ENCODE measurements around the gene BFSP1.

The BFSP1 gene

DNA sequence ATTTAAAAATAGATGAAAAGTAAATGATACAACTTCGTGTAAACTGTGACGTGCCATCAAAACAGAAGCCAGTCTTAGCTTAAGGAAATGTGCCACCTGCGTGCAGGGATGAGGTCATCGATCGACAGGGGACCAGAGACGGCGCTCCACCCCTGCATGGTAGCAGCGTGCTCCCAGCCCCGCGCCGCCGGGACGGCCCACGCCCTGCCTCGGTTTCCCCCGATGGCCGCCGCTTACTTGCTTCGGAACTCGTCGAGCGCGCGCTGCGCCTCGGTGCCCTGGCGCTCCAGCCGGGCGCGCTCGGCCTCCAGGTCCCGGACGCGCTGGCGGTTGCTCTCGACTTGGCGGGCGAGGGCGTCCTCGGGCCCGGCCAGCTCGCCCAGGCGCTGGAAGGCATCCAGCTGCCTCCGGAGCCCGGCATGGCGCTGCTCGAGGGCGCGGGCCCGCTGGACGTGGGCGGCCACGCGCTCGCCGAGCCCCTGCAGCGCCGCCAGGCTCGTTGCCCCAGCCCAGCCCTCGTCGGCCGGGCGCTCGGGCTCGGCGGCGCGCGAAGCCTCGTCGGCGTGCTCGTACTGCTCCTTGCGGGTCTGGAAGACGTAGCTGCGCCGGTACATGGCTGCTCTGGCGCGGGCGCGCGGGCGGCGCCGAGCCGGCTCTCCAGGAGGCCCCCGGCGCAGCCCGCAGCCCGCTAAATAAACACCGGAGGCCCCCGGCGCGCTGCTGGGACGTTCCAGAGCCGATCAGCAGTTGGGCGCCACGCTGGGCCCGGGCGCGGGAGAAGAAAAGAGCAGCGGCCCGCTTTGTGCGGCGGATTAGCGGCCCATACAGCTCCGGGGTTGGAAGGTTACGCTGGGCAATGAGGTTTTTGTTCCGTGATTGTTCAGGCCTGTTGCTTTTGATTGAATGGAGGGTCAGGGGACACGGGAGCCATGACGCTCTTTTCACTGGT lies at the start of gene BFSP1:
TSS of gene BFSP1 (minus strand) at position 664 of the 949 bp plus-strand sequence. CDS start at position 614, 50 bp downstream.
- DNase-seq (ENCODE audit: low read depth in 1 of 2, low spot score in 1 of 2): peak in 1 of 2 donors; percentile 24

DNA sequence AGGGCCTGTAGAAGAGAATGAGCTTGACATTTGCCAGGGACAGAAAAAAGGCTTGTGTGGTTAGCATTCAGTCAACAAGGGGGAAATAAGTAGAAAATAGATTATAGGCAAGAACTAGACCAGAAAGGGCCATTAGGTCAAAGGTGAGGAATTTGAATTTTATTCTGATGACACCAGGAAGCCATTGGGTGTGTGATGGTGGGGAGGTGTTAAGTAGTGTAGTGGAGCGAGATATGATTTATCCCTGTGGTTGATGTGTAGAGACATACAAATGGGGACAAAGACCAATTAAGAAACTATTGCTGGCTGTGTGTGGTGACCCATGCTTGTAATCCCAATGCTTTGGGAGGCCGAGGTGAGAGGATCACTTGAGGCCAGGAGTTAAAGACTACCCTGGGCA lies 49.7 kb upstream of the BFSP1 start:
- DNase-seq (ENCODE audit: low read depth in 1 of 2, low spot score in 1 of 2): no peak

DNA sequence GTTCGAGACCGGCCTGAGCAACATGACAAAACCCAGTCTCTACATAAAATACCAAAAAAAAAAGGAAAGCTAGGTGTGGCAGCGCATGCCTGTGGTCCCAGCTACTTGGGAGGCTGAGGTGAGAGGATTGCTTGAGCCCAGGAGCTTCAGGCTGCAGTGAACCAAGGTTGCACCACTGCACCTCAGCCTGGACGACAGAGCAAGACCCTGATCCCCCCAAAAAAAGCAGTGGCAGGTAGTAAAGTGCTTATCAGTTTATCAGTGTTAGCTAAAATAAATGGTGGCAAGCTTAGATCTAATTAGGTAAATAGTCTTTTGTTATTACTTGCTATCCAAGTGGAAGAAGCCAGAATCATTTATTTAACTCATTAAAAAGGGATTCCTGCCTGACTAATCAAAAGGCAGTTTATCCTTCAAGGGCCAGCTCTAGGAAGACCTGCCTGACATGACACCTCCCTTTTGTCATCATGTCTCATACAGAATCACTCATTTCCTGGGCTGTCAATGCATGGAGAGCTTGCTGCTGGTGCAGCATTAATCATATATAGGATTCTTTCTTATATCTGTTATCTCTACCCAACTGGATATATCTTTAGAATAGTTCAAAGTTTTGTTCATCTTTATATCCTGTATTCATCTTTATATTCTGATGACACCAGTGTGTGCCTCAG lies 48.3 kb upstream of the BFSP1 start:
- DNase-seq (ENCODE audit: low read depth in 1 of 2, low spot score in 1 of 2): no peak

DNA sequence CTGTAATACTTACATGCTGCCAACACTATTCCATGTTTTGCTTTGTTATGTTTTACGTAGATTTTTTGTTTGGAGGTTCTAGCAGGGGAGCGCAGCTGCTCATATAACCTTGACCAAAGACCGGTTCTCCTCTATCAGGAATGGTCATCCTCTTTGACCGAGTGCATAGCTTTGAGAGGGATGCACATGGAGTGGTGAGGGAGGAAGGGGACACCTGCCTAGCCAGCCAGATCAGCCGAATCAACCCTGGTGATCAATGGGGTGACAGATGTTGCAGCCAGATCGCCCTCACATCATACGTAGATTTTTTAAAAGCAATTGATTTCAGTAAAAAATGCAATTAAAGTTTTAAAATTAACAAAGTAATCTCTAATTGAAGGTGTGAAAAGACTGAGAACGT lies 45.0 kb upstream of the BFSP1 start:
- no peak for DNase-seq (ENCODE audit: low read depth in 1 of 2, low spot score in 1 of 2)

DNA sequence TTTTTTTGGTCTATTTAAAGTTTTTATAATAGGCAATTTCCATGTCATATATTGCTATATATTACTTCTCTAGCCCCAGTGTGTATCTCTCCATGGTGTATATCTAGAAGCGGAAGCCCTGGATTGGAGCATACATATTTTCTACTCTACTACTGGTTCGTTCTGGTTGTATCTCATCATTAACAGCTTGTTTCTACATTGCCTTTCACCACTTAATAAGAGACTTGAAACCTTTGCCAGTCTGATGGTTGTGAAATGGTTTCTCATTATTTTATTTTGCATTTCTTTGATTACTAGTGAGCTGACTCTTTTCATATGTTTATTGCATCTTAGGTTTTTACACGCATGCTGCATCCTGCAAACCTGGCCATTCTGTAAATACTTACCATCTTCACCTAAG lies 42.3 kb upstream of the BFSP1 start:
- DNase-seq (ENCODE audit: low read depth in 1 of 2, low spot score in 1 of 2): no peak

DNA sequence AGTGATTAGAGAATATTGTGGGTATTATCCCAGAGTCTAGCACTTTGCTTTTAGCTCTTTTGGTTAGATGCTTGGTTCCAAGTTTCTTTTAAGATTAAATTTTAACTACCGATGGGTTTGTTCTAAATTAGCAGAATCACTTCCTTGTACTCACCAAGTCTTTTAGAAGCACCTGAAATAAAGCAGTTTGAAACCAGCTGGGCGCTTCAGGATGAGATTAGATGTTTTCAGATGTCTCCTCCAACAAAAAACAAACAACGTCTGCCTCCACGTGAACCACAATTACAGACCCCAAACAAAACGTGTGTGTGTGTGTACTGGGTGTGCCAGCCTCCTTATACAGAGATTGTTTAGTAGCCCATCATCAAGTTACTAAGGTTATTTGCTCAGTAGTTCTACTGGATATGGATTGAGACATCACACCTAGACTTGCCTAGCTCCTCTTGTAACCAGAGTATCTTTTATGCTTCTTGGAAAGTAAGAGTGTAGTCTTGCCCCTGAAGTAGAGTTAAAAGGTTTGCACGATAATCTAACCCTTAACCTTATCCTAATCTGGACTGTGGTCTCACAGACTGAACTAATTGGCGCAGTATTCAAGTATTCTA lies 41.0 kb upstream of the BFSP1 start:
- no peak for DNase-seq (ENCODE audit: low read depth in 1 of 2, low spot score in 1 of 2)

DNA sequence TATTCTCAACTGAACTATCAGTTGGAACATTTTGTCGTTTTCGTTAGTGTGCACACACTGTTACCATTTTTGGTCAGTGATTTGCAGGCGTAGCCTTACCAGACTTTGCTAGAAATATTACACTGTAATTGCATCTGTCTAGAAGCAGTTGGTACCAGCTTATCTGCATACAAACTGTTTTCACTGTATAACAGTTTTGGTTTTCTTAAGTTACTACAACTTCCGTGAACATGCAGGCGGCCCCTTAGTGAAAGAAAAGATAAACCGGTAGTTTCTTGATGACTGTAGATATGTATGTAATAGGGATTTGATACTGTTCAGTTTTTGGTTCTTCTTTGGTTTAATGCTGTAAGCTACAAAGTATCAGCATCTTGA lies 40.0 kb upstream of the BFSP1 start:
- DNase-seq (ENCODE audit: low read depth in 1 of 2, low spot score in 1 of 2): no peak

DNA sequence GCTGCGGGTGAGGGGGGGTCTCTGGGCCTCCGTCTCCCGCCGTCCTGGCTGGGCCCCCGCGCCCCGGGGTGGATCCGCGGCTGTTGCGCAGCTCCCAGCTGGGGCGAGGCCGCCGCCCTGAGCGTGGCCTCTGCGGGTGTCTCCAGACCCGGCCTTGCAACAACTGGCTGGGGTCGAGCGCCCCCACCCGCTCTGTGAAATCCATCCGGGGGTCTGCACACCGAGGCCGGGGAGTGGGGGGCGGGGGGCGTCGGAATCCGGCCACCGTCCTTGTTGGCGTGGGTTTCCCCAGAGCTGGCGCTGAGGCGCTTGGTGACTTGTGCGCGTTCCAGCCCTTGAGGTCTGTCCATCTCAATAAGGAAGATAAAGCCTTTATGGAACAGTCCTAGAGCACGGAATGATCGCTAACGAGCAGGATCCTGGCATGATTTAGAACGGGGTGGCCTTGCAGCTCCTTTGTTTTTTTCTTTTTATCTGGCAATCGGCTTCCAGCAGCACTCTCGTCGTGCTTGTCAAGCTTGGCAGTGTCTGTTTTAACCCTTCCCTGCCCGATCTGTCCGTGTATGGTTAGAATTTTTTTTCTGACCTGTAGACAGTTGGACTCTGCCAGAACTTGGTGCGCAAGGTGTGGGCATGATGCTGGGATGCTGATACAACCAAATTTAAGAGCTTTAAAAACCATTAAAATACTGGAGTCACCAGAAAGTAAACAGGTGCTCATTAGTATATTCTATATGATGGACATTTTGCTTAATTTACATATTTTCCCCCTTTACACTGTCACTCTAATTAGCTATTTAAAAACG lies 39.4 kb upstream of the BFSP1 start:
- DNase-seq (ENCODE audit: low read depth in 1 of 2, low spot score in 1 of 2): peak in 1 of 2 donors; percentile 22

DNA sequence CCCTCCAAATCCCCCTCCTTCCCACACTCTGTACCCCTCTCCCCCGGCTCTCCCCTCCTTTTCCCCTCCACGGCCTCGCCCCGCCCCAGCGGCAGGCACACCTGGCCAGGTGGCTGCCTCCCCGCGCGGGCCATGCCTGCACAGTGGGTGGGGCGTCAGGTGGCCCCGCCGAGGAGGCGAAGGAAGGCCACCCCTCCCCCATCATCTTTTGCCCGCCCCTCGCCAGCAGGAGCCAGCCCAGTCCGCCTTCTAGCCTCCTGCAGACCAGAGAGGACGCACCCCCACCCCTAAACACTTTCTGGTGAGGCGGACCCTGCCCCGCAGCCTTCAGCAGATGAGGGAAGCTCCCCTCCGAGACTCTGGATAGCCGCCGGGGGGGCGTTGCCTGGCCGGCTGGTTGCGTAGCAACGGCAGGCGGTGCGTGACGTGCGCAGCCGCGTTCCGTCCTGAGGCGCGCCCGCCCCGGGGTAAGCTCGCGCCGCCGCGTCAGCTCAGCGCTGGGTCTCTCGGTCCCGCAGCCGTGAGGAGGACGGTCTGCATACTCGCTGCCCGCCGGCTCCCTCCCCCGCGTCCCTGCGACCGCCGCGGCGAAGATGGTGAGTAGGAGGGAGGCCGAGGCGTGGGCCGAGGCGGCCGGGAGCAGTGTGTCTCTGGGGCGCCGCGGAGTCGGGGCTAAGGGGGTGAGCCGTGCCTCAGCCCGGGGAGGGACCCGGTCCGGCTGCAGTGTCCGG lies 38.6 kb upstream of the BFSP1 start, which contains the start of gene DSTN:
TSS of gene DSTN (plus strand) at position 460 of the 731 bp plus-strand sequence. CDS start at position 594, 134 bp downstream.
- peak; percentile 73 to 80 for DNase-seq (ENCODE audit: low read depth in 1 of 2, low spot score in 1 of 2)

DNA sequence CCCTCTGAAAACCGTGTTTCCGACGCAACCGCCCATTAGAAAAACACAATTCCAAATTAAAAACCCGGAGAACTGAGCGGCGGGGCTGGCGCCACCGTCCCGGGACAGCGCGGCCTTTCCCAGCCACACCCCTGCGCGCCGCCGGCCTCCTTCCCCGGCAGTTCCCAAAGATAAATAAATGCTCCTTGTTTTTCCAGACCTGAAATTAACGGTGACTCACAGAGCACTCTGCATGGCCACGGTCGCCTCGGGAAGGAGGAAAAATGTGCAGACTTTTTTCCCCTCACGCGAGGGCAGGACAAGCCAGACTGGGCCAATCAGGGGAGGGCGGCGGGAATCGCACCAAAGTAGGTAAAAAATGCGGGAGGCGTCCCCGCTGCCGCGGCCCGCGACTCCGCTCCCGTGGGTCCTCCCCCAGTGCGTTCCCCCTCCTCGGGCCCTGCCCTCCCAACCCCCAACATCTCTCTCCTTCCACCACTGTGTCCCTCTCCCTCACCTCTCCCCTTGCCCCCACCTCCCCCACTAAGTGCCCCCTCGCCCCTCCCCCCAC lies 37.9 kb upstream of the BFSP1 start:
- no peak for DNase-seq (ENCODE audit: low read depth in 1 of 2, low spot score in 1 of 2)

DNA sequence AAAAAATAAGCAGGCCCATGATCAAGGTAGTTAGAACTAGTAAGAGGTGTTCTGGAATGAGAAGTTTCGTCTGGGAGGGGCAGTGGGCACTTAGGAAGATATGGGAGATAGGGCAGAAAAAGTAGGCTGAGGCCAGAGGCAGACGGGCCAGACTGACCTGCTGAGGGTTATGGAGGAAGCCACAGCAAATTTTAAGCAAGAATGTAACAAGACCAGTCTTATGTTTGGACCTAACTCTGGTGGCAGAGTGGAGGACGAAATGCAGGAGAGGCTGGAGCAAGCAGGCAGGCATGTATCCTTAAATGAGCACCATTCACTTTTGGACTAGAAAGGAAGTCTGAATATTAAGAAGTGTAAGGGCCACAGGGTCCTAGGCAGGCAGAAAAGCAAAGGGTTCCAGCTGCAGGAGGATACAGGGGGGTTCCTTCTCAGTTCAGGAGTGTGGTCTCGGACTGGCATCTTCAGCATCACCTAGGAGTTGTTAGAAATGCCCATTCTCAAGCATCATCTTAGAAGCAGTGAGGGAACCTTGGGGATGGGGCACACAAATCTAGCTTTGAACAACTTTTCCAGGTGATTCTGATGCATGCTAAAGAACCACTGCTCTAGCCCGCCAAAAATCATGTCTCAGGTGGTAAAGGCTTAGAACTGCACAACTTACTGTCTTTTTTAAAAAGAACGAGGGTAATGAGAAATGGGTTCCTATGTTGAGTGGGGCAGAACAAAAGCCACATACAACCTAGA lies 37.0 kb upstream of the BFSP1 start:
- no peak for DNase-seq (ENCODE audit: low read depth in 1 of 2, low spot score in 1 of 2)

DNA sequence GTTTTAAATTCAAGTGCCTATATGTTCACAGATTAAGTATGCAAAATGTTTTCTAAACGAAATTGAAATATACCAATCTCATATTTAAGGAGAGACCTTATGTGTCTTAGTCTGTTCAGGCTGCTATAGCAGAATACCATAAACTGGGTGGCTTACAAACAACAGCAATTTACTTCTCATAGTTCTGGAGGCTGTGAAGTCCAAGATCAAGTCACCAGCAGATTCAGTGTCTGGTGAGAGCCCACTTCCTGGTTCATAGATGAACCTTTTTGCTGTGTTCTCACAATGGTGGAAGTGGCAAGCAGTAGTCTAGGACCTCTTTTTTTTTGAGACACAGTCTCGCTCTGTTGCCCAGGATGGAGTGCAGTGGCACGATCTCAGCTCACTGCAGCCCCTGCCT lies 35.2 kb upstream of the BFSP1 start:
- DNase-seq (ENCODE audit: low read depth in 1 of 2, low spot score in 1 of 2): no peak

DNA sequence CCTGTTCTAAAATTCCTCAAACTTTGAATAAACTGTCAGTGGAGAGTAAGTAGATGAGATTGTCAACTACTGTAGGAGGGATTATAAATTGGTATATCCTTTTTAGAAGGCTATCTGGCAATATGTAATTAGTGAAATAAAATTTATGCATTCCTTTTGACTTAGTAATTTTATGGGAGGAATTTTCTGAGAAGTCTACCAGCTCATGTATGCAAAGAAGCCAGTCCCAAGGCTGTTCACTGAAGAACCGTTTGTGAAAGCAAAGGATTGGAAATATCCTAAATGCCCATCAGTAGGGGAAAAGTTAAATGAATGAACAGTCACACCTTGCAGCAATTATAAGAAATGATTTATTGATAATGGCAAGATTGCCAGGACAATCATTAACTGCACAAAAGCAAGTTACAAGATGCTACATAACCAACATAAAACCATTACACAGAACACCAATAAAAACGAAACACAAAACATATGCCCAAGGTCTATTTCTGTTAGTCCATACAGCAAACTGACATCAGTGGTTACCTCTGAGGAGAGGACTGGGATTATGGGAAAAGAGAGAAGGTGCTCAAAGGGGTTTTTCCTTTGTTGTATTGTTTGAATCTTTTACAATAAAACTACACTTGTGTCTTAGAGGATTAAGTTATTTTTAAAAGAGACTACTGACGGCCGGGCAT lies 34.1 kb upstream of the BFSP1 start:
- no peak for DNase-seq (ENCODE audit: low read depth in 1 of 2, low spot score in 1 of 2)

DNA sequence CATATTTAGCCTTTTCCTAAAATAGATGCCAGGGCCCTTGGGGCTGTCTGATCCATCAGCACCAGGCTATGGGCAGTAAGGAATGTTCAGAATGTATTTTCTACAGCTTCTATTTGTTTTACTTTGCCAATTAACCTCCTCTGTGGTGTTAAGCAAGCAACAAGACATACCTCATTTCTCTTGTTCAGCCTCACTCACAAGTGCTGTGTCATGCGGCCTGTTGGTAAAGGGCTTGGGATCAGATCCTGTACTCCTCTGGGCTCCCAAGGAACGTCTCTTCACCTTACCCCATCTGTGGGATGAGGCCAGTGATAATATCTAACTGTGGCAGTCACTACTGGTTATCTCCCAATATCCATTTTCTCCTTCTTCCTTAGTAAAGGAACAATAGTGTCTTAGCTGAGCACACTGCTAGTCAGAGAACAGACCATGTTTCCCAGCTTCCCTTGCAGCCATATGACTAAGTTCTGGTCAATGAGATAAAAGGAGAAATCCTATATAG lies 31.7 kb upstream of the BFSP1 start:
- DNase-seq (ENCODE audit: low read depth in 1 of 2, low spot score in 1 of 2): no peak

DNA sequence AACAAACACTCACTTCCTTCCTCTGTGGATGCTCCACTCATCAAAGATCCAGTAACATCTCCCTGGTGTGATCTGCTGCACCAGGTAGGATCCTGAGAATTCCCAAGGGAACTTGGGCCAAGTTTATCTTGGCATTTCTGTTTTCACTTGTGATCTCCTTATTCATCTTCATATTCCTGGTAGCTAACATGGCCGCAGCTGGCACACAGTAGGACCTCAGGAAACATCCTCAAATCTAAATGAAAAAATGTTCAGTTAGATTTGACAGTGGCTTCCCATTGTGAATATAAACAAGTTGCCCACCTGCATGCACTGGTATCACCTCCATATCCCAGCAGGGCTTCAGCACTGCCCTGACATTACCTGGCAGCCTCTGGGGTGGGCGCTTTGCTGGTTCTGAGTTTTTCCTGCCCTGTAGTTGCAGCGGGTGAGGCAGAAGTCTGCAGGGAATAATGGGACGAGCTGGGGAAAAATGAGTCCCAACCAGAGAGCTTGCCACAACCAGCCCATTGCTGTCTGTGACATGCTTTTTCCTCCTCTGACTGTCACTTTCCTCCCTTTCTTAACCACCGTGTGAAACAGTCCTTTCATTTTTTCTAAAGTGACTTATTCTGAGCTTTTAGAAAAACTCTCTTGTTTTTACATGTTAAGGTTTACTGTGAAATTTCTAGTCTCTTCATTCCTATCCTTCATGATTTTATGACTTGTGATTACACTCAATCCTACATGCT lies 29.3 kb upstream of the BFSP1 start:
- no peak for DNase-seq (ENCODE audit: low read depth in 1 of 2, low spot score in 1 of 2)

DNA sequence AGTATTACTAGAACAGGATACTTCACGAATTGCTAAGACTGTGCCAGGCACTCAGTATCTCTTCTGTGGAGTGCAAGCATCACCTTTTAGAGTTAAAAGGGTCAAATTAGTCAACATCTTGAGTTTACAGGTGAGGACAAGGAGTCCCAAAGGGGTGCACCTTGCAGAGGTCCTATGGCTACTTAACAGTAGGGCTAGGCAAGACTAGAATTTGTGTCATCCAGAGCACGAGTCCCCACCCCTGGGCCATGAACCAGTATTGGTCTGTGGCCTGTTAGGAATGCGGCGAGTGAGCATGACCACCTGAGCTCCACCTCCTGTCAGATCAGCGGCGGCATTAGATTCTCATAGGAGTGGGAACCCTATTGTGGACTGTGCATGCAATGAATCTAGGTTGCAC lies 28.2 kb upstream of the BFSP1 start:
- no peak for DNase-seq (ENCODE audit: low read depth in 1 of 2, low spot score in 1 of 2)

DNA sequence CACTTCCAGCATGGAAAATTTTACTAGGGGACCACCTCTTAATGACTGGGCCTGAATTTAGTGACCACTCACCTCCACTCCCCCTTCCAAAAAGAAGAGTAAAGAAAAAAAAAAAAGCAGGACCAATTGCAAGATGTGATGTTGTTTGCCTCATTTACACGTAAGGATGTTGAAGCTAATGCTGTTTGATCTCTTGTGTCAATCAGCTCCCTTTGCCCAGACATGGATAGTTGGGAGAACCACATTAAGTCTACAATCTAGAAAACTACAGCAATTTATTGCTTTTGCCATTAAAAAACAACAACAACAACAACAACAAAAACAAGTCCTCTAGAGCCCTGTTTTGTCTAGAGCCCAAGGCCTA lies 27.7 kb upstream of the BFSP1 start:
- DNase-seq (ENCODE audit: low read depth in 1 of 2, low spot score in 1 of 2): no peak

All from stimulated activated CD4-positive, alpha-beta T cell treated with anti-CD3 and anti-CD28 coated beads, Interleukin-15, amount 100 ng/mL, for 1 hour (primary cell).